Right ventricle myocardium superior (tissue), 1 donor: ENCODE results near the gene ATRNL1. TPM values are rescaled to one million over a fixed set of nuclear protein-coding genes. Genes with fewer than 3 reads are reported as not detected.
"Not testable (repeated sequence)": the region's sequence is repeated elsewhere in the genome, so short reads cannot be mapped to it uniquely, and the experiment has no call there.

ENCODE experiments used
- ATAC-seq: fragments of 200-7000 bp; cut with Tn5 transposase; one replicate; pipeline ENCODE4 v1.9.1; 2020; ENCODE audit warnings: mild to moderate bottlenecking; ENCODE audit not compliant: poor library complexity
- DNase-seq: peaks from one replicate; pipeline ENCODE4 v3.0.0-alpha.2; 2020
- intact Hi-C: fragments of 100-400 bp; cut with DNase I; formaldehyde crosslinking; loops from one replicate; pipeline ENCODE4 v1.11.2; 2022
- total RNA-seq: library from RNA; stranded (reverse); fragmentation: NEBNext Ultra II Directional; extraction: Animal tissue kit (Norgen Biotek cat#: 25700); gene quantifications from one replicate; pipeline ENCODE4 v1.2.1, GENCODE V29; 2021
- donor health status: DM: no; HTN: yes; CAD: no; lungs with severe emphysema.

ATRNL1 gene
- total RNA-seq, 1 donor from 2014 or later = 0.38 TPM

- ATAC-seq = no peak
- intact Hi-C loops = no loop called here
- DNase-seq = no peak
Measured at GRCh38 chr10:115660391-115660790, 567.2 kb downstream of the ATRNL1 start.

DNA sequence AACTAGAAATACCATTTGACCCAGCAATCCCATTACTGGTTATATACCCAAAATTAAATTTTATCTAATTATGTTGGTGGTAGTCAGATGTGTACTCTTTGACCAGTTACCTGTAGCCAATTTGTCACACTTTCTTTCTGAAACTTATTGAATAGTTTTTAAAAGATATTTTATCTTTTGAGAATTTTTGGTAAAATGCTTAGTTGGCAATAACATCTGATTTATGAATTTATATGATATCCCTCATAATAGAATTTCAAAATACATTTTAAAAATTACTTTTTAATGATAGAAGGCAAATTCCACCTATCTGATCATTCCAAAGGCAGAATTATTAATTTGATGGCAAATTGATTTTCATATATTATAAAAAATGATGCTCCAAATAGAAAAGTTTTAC, 569.3 kb downstream of the ATRNL1 start:
- DNase-seq = no peak
- ATAC-seq = no peak
- intact Hi-C loops = no loop called here

DNA sequence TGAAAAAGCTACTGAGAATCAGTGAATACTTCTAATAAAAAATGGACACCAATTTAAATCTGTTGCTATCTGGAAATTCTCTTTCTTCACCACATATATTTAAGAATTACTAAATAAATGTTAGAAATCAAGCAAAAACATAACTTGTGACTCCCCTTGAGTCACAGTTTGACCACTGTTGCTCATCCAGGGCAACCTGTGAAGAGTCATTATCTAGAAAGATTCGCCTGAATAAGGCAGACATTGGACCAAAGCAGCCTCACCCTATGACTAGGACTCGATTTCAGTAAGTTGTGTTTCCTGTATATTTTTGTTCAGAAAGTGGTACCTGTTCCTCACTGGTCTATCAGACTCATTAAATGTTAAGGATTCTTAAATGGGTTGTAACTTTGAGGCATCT, 572.4 kb downstream of the ATRNL1 start:
- no peak for ATAC-seq
- no peak for DNase-seq
- intact Hi-C loops = no loop called here

DNA sequence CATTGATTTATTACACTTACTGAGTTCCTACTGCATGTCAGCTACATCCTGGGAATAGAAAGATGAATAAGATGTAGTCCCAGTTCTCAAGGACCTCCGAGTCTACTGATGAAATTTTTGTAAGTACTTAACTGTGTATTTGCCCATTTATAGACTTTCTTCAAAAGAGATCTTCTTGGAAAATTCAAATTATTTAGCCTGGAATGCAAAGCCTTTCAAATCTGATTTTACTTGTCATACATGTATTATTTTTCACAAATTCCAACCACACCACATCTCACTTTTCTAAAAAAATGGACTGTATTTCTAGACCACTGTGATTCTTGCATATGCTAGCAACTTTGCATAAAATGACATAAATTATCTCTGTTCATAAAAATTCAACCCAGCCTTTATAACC, 581.3 kb downstream of the ATRNL1 start:
- DNase-seq = no peak
- no peak for ATAC-seq
- intact Hi-C loops = no loop called here

DNA sequence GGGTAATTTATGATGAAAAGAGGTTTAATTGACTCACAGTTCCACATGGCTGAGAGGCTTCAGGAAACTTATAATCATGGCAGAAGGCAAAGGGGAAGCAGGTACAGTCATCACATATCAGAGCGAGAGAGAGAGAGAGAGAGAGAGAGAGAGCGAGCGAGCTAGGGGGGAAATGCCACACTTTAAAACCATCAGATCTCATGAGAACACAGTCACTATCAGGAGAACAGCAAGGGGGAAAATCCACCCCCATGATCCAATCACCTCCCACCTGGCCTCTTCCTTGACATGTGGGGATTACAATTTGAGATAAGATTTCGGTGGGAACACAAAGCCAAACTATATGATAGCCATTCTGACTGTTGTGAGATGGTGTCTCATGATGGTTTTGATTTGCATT, 603.6 kb downstream of the ATRNL1 start:
- intact Hi-C loops = no loop called here
- DNase-seq (no peak), ATAC-seq (no peak)

DNA sequence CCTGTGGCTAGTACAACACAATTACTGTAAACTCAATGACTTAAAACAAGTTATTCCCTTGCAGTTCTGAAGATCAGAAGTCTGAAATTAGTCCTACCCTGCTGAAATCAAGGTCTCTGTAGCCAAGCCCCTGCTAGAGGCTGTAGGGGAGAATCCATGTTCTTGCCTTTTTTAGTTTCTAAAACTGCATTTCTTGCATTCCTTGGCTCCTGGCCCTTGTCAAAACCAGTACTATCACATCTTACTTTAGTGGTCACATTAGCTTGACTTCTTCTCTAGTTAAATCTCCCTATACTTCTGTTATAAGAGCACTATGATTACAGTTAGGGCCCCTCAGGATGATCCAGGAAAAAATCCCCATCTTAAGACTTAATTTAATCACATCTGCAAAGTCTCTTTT, 612.9 kb downstream of the ATRNL1 start:
- ATAC-seq (no peak), DNase-seq (no peak)
- intact Hi-C loops = loop anchor here (10.0 kb wide), 1 partner anchor 579 kb away; no protein-coding TSS in a partner anchor

DNA sequence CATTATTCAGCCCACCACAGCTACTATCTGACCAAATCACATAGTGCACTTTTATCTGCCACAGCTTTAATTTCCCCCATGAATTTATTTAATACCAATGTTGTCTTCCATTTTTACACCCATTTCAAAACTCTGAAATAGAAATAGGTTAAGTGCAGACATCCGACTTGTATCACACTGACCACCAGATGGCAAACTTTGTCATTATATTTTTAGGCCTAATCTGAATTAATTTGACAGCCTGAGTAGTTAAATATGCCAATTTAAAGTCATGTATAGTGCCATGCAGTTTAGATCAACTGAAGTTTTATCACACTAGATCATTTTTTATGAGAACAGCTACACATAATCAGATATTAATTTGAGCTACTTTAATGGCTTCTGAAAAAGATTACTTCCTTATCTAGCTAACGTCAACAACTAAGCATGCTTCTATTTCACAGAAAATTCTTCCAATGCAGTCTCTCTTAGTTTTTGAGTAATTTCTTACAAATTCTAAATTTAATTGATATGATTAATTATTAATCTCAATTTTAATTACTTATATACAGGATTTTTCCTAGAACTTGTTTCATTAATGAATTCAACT, 613.4 kb downstream of the ATRNL1 start:
- no peak for ATAC-seq
- no peak for DNase-seq
- intact Hi-C loops = loop anchor here (10.0 kb wide), 1 partner anchor 578 kb away; no protein-coding TSS in a partner anchor

DNA sequence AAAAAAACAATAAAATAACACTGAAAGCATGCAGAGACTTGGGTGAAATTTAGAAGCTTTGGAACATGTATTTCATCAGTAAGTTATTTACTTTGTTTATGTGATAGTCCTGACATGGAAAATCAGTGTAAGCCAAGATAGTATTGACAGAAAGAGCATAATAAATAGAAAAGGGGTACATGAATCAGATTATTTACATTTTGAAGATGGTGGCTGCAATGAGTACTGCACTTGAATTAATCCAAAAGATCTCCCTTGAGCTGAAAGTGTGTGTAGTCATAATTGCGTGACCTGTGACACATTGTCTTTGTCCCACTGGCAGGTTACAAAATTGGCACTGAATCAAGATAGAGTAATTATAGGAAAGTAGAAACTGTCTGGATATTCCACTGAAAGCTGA, 617.0 kb downstream of the ATRNL1 start:
- ATAC-seq (no peak), DNase-seq (no peak)
- intact Hi-C loops = no loop called here

- intact Hi-C loops = no loop called here
- ATAC-seq (no peak), DNase-seq (no peak)
Measured at GRCh38 chr10:115711306-115711705, 618.1 kb downstream of the ATRNL1 start.

- intact Hi-C loops = no loop called here
- DNase-seq (no peak), ATAC-seq (no peak)
Measured at GRCh38 chr10:115720121-115720520, 627.0 kb downstream of the ATRNL1 start.

GRCh38 chr10:115727129-115727528, 634.0 kb downstream of the ATRNL1 start:
- ATAC-seq (no peak), DNase-seq (no peak)
- intact Hi-C loops = no loop called here

GRCh38 chr10:115744089-115744488, 650.9 kb downstream of the ATRNL1 start:
- intact Hi-C loops = no loop called here
- DNase-seq = no peak
- no peak for ATAC-seq

- ATAC-seq (no peak), DNase-seq (no peak)
- intact Hi-C loops = no loop called here
Measured at GRCh38 chr10:115745943-115746342, 652.8 kb downstream of the ATRNL1 start.

- intact Hi-C loops = no loop called here
- no peak for DNase-seq
- no peak for ATAC-seq
Measured at GRCh38 chr10:115747811-115748210, 654.6 kb downstream of the ATRNL1 start.

- ATAC-seq, intact Hi-C loops, DNase-seq: not testable (repeated sequence)
Measured at GRCh38 chr10:115758488-115758887, 665.3 kb downstream of the ATRNL1 start.

GRCh38 chr10:115760131-115760530, 667.0 kb downstream of the ATRNL1 start:
- intact Hi-C loops = no loop called here

DNA sequence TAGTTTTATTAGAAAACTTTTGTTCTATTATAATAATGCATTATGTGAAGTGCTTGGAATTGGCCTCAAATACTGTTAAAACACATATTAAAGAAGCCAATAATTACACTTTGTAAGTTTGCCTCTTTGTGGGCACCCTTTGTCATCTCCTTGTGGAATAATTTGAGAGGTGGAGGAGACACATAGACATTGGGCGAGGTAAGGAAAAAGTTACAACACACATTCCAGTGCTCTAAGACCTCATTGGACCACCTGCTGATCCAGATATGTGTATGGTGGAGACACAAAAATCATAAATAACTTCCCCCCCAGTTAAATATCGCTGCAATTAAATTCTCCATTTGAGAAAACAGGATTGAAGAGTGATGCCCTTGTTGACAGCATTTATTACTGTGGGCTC, 668.0 kb downstream of the ATRNL1 start:
- intact Hi-C loops = no loop called here
- no peak for DNase-seq
- ATAC-seq = no peak

More at GRCh38 chr10:115760131-115760530, 667.0 kb downstream of the ATRNL1 start:
- DNase-seq (no peak), ATAC-seq (no peak)

- ATAC-seq (no peak), DNase-seq (no peak)
- intact Hi-C loops = no loop called here
Measured at GRCh38 chr10:115762029-115762428, 668.9 kb downstream of the ATRNL1 start.

DNA sequence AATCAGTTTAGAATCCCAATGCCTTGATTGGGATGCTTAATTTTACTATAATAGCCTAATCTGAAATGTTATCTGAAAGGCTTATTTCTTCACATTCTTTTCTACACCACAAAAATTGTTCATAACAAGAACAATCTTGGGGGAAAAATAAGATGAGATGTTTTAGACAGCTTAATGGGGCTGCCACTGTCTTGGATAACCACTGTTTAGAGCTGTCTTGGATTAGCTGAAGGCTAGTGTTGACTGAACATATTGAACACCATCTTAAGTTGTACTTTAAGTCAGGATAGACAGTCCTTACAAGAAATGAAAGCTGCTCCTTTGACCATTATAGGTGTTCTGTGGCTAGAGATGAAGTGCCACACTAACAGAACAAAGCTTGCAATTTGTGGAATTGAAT, 678.6 kb downstream of the ATRNL1 start:
- DNase-seq = no peak
- ATAC-seq = no peak
- intact Hi-C loops = no loop called here

DNA sequence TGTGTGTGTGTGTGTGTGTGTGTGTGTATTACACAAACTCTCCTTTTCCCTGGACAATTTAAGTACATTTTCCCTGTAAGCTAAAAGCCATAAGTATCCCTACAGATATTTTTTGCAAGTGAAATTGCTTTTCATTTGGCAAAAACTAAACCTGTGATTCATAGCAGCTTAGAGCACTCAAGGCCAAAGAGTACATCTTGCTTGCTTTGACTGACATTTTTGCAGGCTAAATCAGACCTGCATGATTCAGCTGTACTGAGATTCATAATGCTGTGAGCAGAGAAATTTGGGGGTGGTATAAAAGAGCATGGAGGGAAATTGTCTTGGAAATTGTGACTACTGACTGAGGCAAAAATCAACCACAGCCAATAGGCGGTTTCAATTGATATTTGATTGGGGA, 679.4 kb downstream of the ATRNL1 start:
- no peak for ATAC-seq
- no peak for DNase-seq
- intact Hi-C loops = no loop called here

DNA sequence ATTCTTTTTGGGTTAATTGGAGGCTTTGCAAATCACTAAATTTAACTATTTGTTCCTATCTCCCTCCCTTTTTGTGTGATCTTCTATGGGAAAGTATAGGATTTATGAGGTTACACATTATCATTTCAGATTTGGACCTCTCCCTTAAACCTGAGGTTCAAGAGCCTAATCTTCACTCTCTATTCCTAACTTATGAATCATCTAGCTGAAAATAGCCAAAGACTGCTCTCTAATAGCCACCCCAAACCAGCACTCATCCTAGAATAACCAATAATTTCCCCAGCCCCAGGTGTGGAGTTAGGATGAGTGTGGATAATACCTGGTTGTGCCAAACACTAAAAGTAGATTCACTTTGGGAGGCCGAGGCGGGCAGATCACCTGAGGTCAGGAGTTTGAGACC, 680.7 kb downstream of the ATRNL1 start:
- no peak for ATAC-seq
- intact Hi-C loops = no loop called here
- no peak for DNase-seq
